ENCODE results near the gene TSSK2. TPM values are rescaled to one million over a fixed set of nuclear protein-coding genes. Genes with fewer than 3 reads are reported as not detected.

Gene TSSK2
- total RNA-seq, 2 donors from 2014 or later: not detected

DNA sequence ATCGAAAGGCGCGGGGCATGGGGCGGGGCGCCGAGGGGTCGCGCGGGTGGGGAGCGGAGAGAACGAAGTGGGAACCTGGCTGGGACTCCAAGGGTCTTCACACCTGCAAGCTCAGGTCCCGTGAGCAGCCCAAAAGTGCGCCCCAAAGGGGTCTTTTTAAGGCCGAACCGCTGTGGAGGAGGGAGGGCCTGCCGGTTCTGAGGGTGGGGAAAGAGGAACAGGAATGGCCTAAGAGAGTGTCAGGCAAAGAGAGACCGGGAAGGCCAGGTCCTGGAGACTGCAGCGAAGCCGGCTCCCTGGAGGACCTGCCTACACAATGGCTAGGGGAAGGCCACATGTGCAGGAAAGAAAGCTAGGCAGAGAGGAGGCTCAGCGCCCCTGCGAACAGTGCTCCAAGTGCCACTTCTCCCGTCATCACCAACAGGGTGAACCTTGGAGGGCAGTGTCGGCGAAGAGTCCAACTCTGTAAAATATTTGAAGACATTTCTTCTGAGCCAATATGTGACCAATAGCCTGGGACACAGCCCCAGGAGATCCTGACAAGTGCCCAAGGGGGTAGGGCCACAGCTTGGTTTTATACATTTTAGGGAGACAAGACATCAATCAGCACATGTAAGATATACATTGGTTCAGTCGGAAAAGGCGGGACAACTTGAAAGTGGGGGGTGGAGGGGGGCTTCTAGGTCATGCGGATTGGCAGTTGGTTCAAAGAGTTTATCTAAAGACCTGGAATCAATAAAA, 8.2 kb upstream of the TSSK2 start:
- Histone ChIP-seq H3K4me3 (ENCODE audit: low read length) (peak overlapping the region; percentile 82), H3K4me1 (ENCODE audit: control insufficient read depth, insufficient read depth, low read length) (peaks cover 7% of the 10 kb centered on the region), H3K9me3 (ENCODE audit: control insufficient read depth, low read length) (no peaks in the 10 kb centered on the region), H3K27ac (ENCODE audit: low read depth, low read length) (peak overlapping the region; percentile 70), H3K27me3 (ENCODE audit: control insufficient read depth, insufficient read depth, low read length, poor library complexity, severe bottlenecking) (no peaks in the 10 kb centered on the region), H3K36me3 (ENCODE audit: control insufficient read depth, insufficient read depth, low read length) (no peaks in the 10 kb centered on the region), H3K9ac (ENCODE audit: extremely low read depth, low read length, poor library complexity, severe bottlenecking) (peak overlapping the region; percentile 67)
- peak overlapping the region; percentile 94 for H3K27ac Mint-ChIP-seq
- no peak for DNase-seq
- H3K4me1 Mint-ChIP-seq: peaks cover 31% of the 10 kb centered on the region
- peaks cover 6% of the 10 kb centered on the region for H3K27me3 Mint-ChIP-seq (ENCODE audit: insufficient read depth)
- H3K4me3 Mint-ChIP-seq: peak overlapping the region; percentile 80
- H3K36me3 Mint-ChIP-seq (ENCODE audit: low read depth): no peaks in the 10 kb centered on the region
- WGBS, 2 experiments (ENCODE audit: insufficient coverage in 1 of 2, insufficient read length in 1 of 2): 19 to 37% methylated on average over 11 to 27 of the region's 27 CpGs
- H3K9me3 Mint-ChIP-seq: no peaks in the 10 kb centered on the region
- TF ChIP-seq, protein P1, sequence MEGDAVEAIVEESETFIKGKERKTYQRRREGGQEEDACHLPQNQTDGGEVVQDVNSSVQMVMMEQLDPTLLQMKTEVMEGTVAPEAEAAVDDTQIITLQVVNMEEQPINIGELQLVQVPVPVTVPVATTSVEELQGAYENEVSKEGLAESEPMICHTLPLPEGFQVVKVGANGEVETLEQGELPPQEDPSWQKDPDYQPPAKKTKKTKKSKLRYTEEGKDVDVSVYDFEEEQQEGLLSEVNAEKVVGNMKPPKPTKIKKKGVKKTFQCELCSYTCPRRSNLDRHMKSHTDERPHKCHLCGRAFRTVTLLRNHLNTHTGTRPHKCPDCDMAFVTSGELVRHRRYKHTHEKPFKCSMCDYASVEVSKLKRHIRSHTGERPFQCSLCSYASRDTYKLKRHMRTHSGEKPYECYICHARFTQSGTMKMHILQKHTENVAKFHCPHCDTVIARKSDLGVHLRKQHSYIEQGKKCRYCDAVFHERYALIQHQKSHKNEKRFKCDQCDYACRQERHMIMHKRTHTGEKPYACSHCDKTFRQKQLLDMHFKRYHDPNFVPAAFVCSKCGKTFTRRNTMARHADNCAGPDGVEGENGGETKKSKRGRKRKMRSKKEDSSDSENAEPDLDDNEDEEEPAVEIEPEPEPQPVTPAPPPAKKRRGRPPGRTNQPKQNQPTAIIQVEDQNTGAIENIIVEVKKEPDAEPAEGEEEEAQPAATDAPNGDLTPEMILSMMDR (conservative IDR thresholded peaks at IDR 0.05): no peak

DNA sequence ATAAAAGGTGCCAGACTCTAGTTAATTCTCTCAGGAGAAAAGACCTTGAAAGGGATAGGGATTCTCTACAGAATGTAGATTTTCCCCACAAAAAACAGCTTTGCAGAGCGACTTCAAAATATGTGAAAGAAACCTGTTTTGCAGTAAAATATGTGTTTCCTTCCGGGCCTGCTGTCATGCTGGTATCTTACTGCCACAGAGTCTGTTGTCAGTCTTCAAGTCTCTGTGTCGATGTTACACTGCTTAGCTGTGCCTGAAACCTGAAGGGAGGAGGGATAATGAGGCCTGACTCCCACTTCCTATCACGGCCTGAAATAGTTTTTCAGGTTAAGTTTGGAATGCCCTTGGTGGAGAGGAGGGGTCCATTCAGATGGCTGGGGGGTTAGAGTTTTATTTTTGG, 7.2 kb upstream of the TSSK2 start:
- no peak overlapping the region for H3K4me3 Mint-ChIP-seq

DNA sequence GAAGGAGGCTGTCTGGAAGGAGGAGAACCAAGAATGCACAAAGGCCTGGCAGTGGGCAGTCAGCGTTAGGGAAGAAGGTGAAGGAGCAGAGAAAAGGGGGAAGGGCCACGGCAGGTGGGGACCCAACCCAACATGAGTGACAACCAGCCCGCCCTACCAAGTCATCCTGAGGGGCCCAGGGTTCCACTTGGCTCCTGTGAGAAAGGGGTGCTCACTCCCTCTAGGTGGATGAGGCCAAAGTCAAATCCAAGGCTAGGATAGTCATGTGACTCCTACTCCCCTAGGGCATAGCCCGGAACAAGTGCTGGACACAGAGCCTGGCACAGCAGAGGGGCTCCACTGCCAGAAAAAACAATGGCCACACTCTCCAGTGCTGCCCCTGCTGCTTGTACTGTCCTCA, 6.7 kb upstream of the TSSK2 start:
- Histone ChIP-seq H3K36me3 (ENCODE audit: control insufficient read depth, insufficient read depth, low read length) (no peaks in the 10 kb centered on the region), H3K27ac (ENCODE audit: low read depth, low read length) (no peak overlapping the region), H3K4me3 (ENCODE audit: low read length) (no peak overlapping the region), H3K4me1 (ENCODE audit: control insufficient read depth, insufficient read depth, low read length) (peaks cover 4% of the 10 kb centered on the region), H3K9me3 (ENCODE audit: control insufficient read depth, low read length) (no peaks in the 10 kb centered on the region), H3K9ac (ENCODE audit: extremely low read depth, low read length, poor library complexity, severe bottlenecking) (no peak overlapping the region), H3K27me3 (ENCODE audit: control insufficient read depth, insufficient read depth, low read length, poor library complexity, severe bottlenecking) (no peaks in the 10 kb centered on the region)
- Mint-ChIP-seq H3K27me3 (ENCODE audit: insufficient read depth) (peaks cover 6% of the 10 kb centered on the region), H3K27ac (peak overlapping the region; percentile 57), H3K36me3 (ENCODE audit: low read depth) (no peaks in the 10 kb centered on the region), H3K4me1 (peaks cover 30% of the 10 kb centered on the region), H3K4me3 (no peak overlapping the region), H3K9me3 (no peaks in the 10 kb centered on the region)
- TF ChIP-seq, protein P1 (conservative IDR thresholded peaks at IDR 0.05): no peak
- WGBS, 2 experiments (ENCODE audit: insufficient coverage in 1 of 2, insufficient read length in 1 of 2): 69 to 77% methylated on average over 2 to 4 of the region's 4 CpGs
- no peak for DNase-seq

More for the DNA sequence above, 7.2 kb upstream of the TSSK2 start:
- Histone ChIP-seq H3K9me3 (ENCODE audit: control insufficient read depth, low read length) (no peaks in the 10 kb centered on the region), H3K4me1 (ENCODE audit: control insufficient read depth, insufficient read depth, low read length) (peaks cover 5% of the 10 kb centered on the region), H3K4me3 (ENCODE audit: low read length) (no peak overlapping the region), H3K27me3 (ENCODE audit: control insufficient read depth, insufficient read depth, low read length, poor library complexity, severe bottlenecking) (no peaks in the 10 kb centered on the region), H3K36me3 (ENCODE audit: control insufficient read depth, insufficient read depth, low read length) (no peaks in the 10 kb centered on the region), H3K27ac (ENCODE audit: low read depth, low read length) (no peak overlapping the region), H3K9ac (ENCODE audit: extremely low read depth, low read length, poor library complexity, severe bottlenecking) (no peak overlapping the region)
- Mint-ChIP-seq H3K9me3 (no peaks in the 10 kb centered on the region), H3K36me3 (ENCODE audit: low read depth) (no peaks in the 10 kb centered on the region), H3K4me1 (peaks cover 30% of the 10 kb centered on the region), H3K27ac (peak overlapping the region; percentile 57), H3K27me3 (ENCODE audit: insufficient read depth) (peaks cover 6% of the 10 kb centered on the region)
- TF ChIP-seq, protein P1 (conservative IDR thresholded peaks at IDR 0.05): no peak
- 94 to 95% methylated on average over 3 to 4 of the region's 4 CpGs for WGBS, 2 experiments (ENCODE audit: insufficient coverage in 1 of 2, insufficient read length in 1 of 2)
- DNase-seq: no peak

All from endodermal cell (in vitro differentiated cells).